BLaER1 (cell line): Measurements from ENCODE around the gene KPNA2.
"Not testable (repeated sequence)": the region's sequence is repeated elsewhere in the genome, so short reads cannot be mapped to it uniquely, and the experiment has no call there.

ENCODE experiments used
- H3K27ac ChIP-seq: shearing (Covaris generic); formaldehyde crosslinking; 2 replicates; pipeline ENCODE4 v1.8.1; 2022
- H3K27me3 ChIP-seq: shearing (Covaris generic); formaldehyde crosslinking; 2 replicates; pipeline ENCODE4 v1.8.1; 2022
- H3K36me3 ChIP-seq: shearing (Covaris generic); formaldehyde crosslinking; 2 replicates; pipeline ENCODE4 v1.8.1; 2022
- H3K4me1 ChIP-seq: shearing (Covaris generic); formaldehyde crosslinking; 2 replicates; pipeline ENCODE4 v1.8.1; 2022
- H3K4me2 ChIP-seq: shearing (Covaris generic); formaldehyde crosslinking; 2 replicates; pipeline ENCODE4 v1.8.1; 2022
- H3K4me3 ChIP-seq: shearing (Covaris generic); formaldehyde crosslinking; 2 replicates; pipeline ENCODE4 v1.8.1; 2022
- H3K9ac ChIP-seq: shearing (Covaris generic); formaldehyde crosslinking; 2 replicates; pipeline ENCODE4 v1.8.1; 2022
- H3K9me3 ChIP-seq: shearing (Covaris generic); formaldehyde crosslinking; 2 replicates; pipeline ENCODE4 v1.8.1; 2022
- H4K20me1 ChIP-seq: shearing (Covaris generic); formaldehyde crosslinking; 2 replicates; pipeline ENCODE4 v1.8.1; 2022
- Cebpa-rat ChIP-seq: shearing (Covaris generic); IDR thresholded peaks from 2 replicates; pipeline ENCODE4 v1.8.1; 2022

Gene KPNA2

DNA sequence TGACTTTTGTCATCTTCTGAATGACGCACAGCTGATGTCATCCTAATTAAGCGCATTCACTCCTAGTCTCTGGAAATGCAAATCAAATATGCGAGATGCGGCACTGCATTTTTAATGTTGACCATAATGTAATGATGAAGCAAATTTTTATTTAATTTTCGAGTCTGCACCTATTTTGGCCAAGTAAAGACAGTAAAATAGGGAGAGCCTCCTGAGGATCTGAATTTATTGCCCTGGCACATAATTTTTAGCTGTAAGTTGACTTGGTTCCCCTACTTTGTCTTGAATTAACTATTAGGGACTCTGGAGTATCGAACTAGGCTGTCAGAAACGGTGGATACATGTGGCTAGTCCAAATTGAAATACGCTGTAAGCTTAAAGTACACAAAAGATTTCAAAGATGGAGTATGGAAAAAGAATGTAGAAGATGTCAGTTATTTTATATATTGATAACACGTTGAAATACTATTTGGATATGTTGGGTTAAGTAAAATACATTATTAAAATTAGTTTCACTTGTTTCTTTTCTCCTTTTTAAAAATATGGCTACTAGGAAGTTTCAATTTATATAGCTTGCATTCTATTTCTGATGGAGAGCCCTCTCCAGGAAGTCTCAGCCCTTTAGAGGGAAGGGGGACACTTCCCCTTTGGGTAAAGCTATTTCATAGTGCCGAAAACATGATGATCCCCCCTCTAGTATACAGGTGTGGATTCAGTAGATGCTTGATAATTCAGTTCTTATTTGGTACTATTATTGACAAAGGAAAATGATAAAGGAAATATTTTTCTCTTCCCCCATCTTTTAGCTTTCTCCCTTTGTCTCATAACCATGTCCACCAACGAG, 991 bp downstream of the KPNA2 start:
- H4K20me1 ChIP-seq: peaks cover 58% of the 10 kb centered on the region
- peak overlapping the region; percentile 83 for H3K4me2 ChIP-seq
- H3K4me3 ChIP-seq: peak overlapping the region; percentile 82
- no peak for TF ChIP-seq Cebpa-rat
- peak overlapping the region; percentile 93 for H3K27ac ChIP-seq
- no peaks in the 10 kb centered on the region for H3K27me3 ChIP-seq
- H3K9me3 ChIP-seq: no peaks in the 10 kb centered on the region
- peak overlapping the region; percentile 95 for H3K9ac ChIP-seq
- H3K36me3 ChIP-seq: peaks cover 47% of the 10 kb centered on the region
- H3K4me1 ChIP-seq: peaks cover 31% of the 10 kb centered on the region

DNA sequence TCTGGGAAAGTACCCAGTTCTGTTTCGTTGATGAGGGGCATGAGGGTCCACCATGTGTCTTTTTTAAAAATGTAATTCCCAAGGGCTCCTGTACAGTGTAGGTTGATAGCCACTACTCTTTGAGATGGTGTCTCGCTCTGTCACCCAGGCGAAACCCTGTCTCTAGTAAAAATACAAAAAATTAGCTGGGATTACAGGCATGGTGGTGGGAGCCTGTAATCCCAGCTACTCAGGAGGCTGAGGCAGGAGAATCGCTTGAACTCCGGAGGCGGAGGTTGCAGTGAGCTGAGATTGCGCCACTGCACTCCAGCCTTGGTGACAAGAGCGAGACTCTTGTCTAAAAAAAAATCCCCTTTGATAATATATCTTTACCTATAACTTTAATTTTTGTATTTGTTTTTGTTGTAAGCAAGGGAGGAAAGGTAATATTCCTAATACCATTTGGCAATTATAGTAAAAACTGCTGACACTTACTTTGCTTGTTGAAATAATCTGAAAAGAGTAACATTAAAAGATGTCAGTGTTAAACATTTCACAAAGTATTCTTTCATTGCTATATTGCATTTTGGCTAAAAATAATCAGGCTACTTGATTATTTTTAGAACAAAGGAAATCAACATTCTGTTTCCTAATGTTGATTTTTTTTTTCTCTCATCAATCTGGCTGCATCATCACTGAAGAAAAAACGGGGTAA, 11.8 kb downstream of the KPNA2 start:
- H3K27me3 ChIP-seq: no peaks in the 10 kb centered on the region

DNA sequence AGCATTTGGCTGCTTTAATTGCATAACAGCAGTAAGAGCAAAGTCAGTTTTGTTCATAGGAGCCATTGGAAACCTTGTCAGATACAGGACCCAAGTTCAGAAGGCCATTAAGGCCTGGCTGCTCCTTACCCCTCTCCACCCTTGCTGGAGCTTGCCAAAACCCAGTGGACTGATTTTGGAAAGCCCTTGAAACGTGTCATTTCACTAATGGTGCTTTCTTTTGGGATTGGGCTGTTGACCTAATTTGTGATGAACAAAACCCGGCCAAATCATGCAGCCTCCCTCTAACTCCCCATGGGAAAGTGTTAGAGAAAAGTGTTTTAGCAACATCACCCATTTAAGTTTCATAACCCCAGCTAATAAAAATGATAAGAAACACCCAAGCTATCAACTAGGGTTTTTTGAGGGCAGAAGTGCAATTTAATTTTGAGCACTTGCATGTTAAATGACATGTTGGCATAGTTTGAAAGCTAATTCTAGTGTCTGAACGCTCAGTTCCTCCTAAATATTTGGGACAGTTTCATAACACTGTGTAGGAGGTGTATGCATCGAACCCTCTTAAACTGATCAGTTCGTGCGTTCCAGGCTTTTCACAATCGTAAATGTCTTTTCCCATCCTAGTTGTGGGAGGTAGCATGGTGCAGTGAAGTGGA, 12.5 kb downstream of the KPNA2 start:
- H3K9me3 ChIP-seq: not testable (repeated sequence)
- H3K4me2 ChIP-seq: peak overlapping the region; percentile 64
- peaks cover 50% of the 10 kb centered on the region for H3K36me3 ChIP-seq

More for the DNA sequence above, 11.8 kb downstream of the KPNA2 start:
- peaks cover 57% of the 10 kb centered on the region for H3K36me3 ChIP-seq
- TF ChIP-seq Cebpa-rat: no peak
- H3K4me3 ChIP-seq: no peak overlapping the region
- 0 out of 2 replicates have a peak, but pooled peaks cover 7% of the 10 kb centered on the region for H3K9me3 ChIP-seq
- peaks cover 46% of the 10 kb centered on the region for H4K20me1 ChIP-seq
- H3K4me1 ChIP-seq: peaks cover 48% of the 10 kb centered on the region
- no peak overlapping the region for H3K9ac ChIP-seq
- peak overlapping the region; percentile 64 for H3K4me2 ChIP-seq
- H3K27ac ChIP-seq: 0 out of 2 replicates have a peak overlapping the region, but pooled peaks have one; percentile 9

DNA sequence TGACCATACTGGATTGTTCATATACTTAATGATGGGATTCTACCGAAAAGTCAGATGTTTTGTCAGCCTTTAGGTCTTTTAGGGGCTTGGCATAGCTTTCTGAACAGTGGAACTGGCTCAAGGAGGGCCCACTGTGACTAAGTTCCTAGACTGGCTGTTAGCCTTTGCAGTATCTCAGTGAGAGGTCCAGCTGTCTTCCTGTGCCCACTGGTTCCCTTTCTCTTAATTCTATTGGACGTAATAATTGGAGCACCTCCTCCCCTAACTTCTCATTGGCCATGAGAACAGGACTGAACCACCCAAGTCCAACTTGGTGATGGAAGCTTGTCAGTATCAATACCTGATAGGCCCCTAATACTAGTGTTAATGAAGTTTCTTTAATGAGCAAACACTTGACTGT, 13.5 kb downstream of the KPNA2 start:
- Histone ChIP-seq H3K4me3 (no peak overlapping the region), H3K4me1 (peaks cover 49% of the 10 kb centered on the region), H3K9me3 (0 out of 2 replicates have a peak, but pooled peaks cover 7% of the 10 kb centered on the region), H4K20me1 (peaks cover 33% of the 10 kb centered on the region), H3K36me3 (peaks cover 40% of the 10 kb centered on the region), H3K9ac (no peak overlapping the region), H3K27me3 (no peaks in the 10 kb centered on the region), H3K27ac (no peak overlapping the region), H3K4me2 (no peak overlapping the region)
- no peak for TF ChIP-seq Cebpa-rat

More for the DNA sequence above, 12.5 kb downstream of the KPNA2 start:
- H3K27me3 ChIP-seq, H3K4me3 ChIP-seq, H3K9ac ChIP-seq, H3K27ac ChIP-seq: not testable (repeated sequence)
- peaks cover 40% of the 10 kb centered on the region for H4K20me1 ChIP-seq
- H3K4me1 ChIP-seq: peaks cover 48% of the 10 kb centered on the region

DNA sequence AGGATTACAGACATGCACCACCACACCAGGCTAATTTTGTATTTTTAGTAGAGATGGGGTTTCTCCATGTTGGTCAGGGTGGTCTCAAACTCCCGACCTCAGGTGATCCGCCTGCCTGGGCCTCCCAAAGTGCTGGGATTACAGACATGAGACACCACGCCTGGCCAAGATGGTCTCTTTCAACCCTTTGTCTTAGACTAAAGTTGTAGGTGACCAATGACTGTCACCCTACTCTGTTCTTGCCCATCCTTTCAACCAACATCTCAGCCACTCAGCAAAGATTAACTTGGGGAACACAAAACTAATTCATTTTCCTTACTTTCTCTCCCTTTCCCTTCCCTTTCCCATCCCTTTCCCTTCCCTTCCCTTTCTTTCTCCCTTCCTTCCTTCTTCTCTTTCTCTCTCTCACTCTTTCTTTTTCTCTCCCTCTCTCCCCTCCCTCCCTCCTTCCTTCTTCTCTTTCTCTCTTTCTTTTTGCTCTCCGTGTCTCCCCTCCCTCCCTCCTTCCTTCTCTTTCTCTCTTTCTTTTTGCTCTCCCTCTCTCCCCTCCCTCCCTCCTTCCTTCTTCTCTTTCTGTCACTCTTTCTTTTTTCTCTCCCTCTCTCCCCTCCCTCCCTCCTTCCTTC, 14.4 kb downstream of the KPNA2 start:
- Histone ChIP-seq H3K4me2 (peak overlapping the region; percentile 37), H3K36me3 (peaks cover 31% of the 10 kb centered on the region), H4K20me1 (peaks cover 30% of the 10 kb centered on the region), H3K4me1 (peaks cover 51% of the 10 kb centered on the region)
- H3K9me3 ChIP-seq, H3K27me3 ChIP-seq, H3K27ac ChIP-seq, H3K4me3 ChIP-seq, H3K9ac ChIP-seq: not testable (repeated sequence)

DNA sequence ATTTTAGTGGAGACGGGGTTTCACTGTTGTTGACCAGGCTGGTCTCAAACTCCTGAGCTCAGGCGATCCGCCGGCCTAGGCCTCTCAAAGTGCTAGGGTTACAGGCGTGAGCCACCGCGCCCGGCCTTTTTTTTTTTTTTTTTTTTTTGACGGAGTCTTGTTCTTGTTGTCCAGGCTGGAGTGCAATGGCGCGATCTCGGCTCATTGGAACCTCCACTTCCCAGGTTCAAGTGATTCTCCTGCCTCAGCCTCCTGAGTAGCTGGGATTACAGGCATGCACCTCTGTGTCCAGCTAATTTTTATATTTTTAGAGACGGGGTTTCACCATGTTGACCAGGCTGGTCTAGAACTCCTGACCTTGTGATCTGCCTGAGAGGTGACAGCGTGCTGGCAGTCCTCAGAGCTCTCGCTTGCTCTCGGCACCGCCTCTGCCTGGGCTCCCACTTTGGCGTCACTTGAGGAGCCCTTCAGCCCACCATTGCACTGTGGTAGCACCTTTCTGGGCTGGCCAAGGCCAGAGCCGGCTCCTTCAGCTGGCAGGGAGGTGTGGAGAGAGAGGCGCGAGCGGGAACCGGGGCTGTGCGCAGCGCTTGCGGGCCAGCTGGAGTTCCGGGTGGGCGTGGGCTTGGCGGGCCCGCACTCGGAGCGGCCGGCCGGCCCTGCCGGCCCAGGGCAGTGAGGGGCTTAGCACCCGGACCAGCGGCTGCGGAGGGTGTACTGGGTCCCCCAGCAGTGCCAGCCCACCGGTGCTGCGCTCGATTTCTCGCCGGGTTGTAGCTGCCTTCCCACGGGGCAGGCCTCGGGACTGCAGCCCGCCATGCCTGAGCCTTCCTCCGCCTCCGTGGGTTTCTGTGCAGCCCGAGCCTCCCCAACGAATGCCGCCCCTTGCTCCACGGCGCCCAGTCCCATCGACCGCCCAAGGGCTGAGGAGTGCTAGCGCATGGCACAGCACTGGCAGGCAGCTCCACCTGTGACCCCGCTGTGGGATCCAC, 16.1 kb downstream of the KPNA2 start:
- H3K27me3 ChIP-seq, H3K4me3 ChIP-seq, H3K4me2 ChIP-seq, H3K9me3 ChIP-seq, H3K27ac ChIP-seq, H3K9ac ChIP-seq: not testable (repeated sequence)
- H3K36me3 ChIP-seq: peaks cover 14% of the 10 kb centered on the region
- H3K4me1 ChIP-seq: peaks cover 34% of the 10 kb centered on the region
- peaks cover 14% of the 10 kb centered on the region; the same call in 1 of the 2 replicates for H4K20me1 ChIP-seq

DNA sequence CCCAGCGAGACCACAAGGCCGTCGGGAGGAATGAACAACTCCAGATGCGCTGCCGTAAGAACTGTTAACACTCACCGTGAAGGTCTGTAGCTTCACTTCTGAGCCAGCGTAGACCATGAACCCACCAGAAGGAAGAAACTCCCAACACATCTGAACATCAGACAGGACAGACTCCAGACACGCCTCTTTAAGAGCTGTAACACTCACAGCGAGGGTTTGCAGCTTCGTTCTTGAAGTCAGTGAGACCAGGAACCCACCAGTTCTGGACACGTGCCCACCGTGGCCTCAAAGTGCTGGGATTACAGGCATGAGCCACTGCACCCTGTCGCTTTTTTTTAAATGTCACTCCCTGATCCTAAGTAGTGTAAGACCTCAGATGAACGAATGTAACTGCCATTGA, 17.3 kb downstream of the KPNA2 start:
- no peaks in the 10 kb centered on the region for H3K27me3 ChIP-seq
- no peak overlapping the region for H3K4me3 ChIP-seq
- TF ChIP-seq Cebpa-rat: no peak
- no peak overlapping the region for H3K4me2 ChIP-seq
- H3K9me3 ChIP-seq: 0 out of 2 replicates have a peak, but pooled peaks cover 7% of the 10 kb centered on the region
- H3K4me1 ChIP-seq: peaks cover 22% of the 10 kb centered on the region
- no peak overlapping the region for H3K9ac ChIP-seq
- no peak overlapping the region for H3K27ac ChIP-seq
- H4K20me1 ChIP-seq: peaks cover 4% of the 10 kb centered on the region; the same call in 1 of the 2 replicates
- H3K36me3 ChIP-seq: peaks cover 5% of the 10 kb centered on the region; the same call in 1 of the 2 replicates

DNA sequence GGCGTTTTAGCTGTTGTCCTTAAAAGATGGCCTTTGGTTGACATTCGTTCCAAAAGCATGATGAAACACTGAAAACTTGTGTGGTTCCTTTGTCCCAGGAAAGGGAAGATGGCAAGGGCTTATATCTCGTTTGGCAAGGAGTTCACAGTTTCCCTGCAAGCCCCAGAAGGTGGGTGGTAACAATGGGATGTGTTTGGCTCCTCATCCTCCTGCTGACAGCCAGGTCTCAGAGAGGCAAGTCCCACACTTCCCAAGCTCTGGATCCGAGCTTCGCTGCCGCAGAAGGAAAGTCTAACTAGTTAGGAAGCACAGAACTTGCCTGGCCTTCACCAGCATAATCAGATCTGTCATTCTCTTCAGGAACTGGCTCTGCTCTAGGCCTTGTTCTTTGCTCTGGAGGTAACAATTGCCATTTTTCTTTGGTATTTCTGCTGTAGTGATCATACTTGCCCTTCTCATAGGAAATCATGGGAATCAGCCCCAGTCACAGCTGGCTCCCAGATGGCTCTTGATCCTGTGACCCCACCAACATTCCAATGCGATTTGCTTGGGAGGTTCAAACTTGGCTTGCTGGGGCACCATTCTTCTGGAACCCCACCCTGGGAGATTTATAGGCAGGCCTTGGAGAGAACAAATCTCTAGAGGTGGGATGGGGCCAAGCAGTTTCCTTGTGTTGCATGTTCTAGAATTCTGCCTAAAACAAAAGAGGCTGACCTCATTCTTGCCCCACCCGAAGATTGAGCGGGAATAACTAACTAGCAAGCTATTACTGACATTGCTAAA, 17.9 kb downstream of the KPNA2 start:
- Histone ChIP-seq H3K4me1 (peaks cover 18% of the 10 kb centered on the region), H3K9ac (no peak overlapping the region), H3K27ac (no peak overlapping the region), H3K36me3 (no peaks in the 10 kb centered on the region), H4K20me1 (no peaks in the 10 kb centered on the region), H3K4me2 (no peak overlapping the region), H3K4me3 (no peak overlapping the region), H3K9me3 (0 out of 2 replicates have a peak, but pooled peaks cover 7% of the 10 kb centered on the region), H3K27me3 (no peaks in the 10 kb centered on the region)
- no peak for TF ChIP-seq Cebpa-rat
